ENCODE measurements around the gene PNMA8B. TPM values are rescaled to one million over a fixed set of nuclear protein-coding genes. Genes with fewer than 3 reads are reported as not detected.
"Not testable (repeated sequence)": the region's sequence is repeated elsewhere in the genome, so short reads cannot be mapped to it uniquely, and the experiment has no call there.

The PNMA8B gene
- total and polyA plus RNA-seq, 4 donors, result 10.6 to 31.0 (median 24.0) TPM

- DNase-seq (ENCODE audit: low read depth in 4 of 6, low spot score in 6 of 6), result not testable (repeated sequence)
- 90% methylated on average over 2 of the region's 4 CpGs for WGBS (ENCODE audit: insufficient coverage)
Observed at GRCh38 chr19:46496886-46497285, 1.2 kb upstream of the PNMA8B start.

GRCh38 chr19:46496304-46496703, 637 bp upstream of the PNMA8B start:
- 62% methylated on average over 4 of the region's 6 CpGs for WGBS (ENCODE audit: insufficient coverage)
- Histone ChIP-seq H3K36me3 (ENCODE audit: control insufficient read depth, insufficient read depth, low read length) (peaks cover 27% of the 10 kb centered on the region), H3K27ac (ENCODE audit: low read depth, low read length) (no peak overlapping the region), H3K4me1 (ENCODE audit: control insufficient read depth, insufficient read depth, low read length) (peaks cover 53% of the 10 kb centered on the region), H3K27me3 (ENCODE audit: control insufficient read depth, insufficient read depth, low read length) (peaks cover 29% of the 10 kb centered on the region), H3K9me3 (ENCODE audit: control insufficient read depth, insufficient read depth, low read length) (no peaks in the 10 kb centered on the region), H3K4me3 (ENCODE audit: low read depth, low read length) (no peak overlapping the region)
- peak in 1 of 6 donors; percentile 30 for DNase-seq (ENCODE audit: low read depth in 4 of 6, low spot score in 6 of 6)

More at GRCh38 chr19:46496886-46497285, 1.2 kb upstream of the PNMA8B start:
- not testable (repeated sequence) for H3K9me3 ChIP-seq (ENCODE audit: control insufficient read depth, insufficient read depth, low read length); H3K27ac ChIP-seq (ENCODE audit: low read depth, low read length); H3K4me3 ChIP-seq (ENCODE audit: low read depth, low read length)
- peaks cover 21% of the 10 kb centered on the region for H3K36me3 ChIP-seq (ENCODE audit: control insufficient read depth, insufficient read depth, low read length)
- H3K27me3 ChIP-seq (ENCODE audit: control insufficient read depth, insufficient read depth, low read length), result peaks cover 25% of the 10 kb centered on the region
- peaks cover 48% of the 10 kb centered on the region for H3K4me1 ChIP-seq (ENCODE audit: control insufficient read depth, insufficient read depth, low read length)

- peak overlapping the region; percentile 48 for H3K4me3 ChIP-seq (ENCODE audit: low read depth, low read length)
- 19% methylated on average over 49 of the region's 49 CpGs for WGBS (ENCODE audit: insufficient coverage)
- no peak for DNase-seq (ENCODE audit: low read depth in 4 of 6, low spot score in 6 of 6)
- no peaks in the 10 kb centered on the region for H3K9me3 ChIP-seq (ENCODE audit: control insufficient read depth, insufficient read depth, low read length)
- peaks cover 55% of the 10 kb centered on the region for H3K4me1 ChIP-seq (ENCODE audit: control insufficient read depth, insufficient read depth, low read length)
- no peak overlapping the region for H3K27ac ChIP-seq (ENCODE audit: low read depth, low read length)
- peaks cover 30% of the 10 kb centered on the region for H3K36me3 ChIP-seq (ENCODE audit: control insufficient read depth, insufficient read depth, low read length)
- H3K27me3 ChIP-seq (ENCODE audit: control insufficient read depth, insufficient read depth, low read length), result peaks cover 31% of the 10 kb centered on the region
Observed at GRCh38 chr19:46494941-46495785, 504 bp downstream of the PNMA8B start.

- Histone ChIP-seq H3K4me3 (ENCODE audit: low read depth, low read length) (peak overlapping the region; percentile 16), H3K9me3 (ENCODE audit: control insufficient read depth, insufficient read depth, low read length) (no peaks in the 10 kb centered on the region), H3K36me3 (ENCODE audit: control insufficient read depth, insufficient read depth, low read length) (peaks cover 30% of the 10 kb centered on the region), H3K27ac (ENCODE audit: low read depth, low read length) (no peak overlapping the region), H3K4me1 (ENCODE audit: control insufficient read depth, insufficient read depth, low read length) (peaks cover 62% of the 10 kb centered on the region), H3K27me3 (ENCODE audit: control insufficient read depth, insufficient read depth, low read length) (peaks cover 31% of the 10 kb centered on the region)
- WGBS (ENCODE audit: insufficient coverage), result 38% methylated on average over 67 of the region's 67 CpGs
- peak in 1 of 6 donors; percentile 30 for DNase-seq (ENCODE audit: low read depth in 4 of 6, low spot score in 6 of 6)
Observed at GRCh38 chr19:46494146-46494940, 1.3 kb downstream of the PNMA8B start.

- Histone ChIP-seq H3K27ac (ENCODE audit: low read depth, low read length) (no peak overlapping the region), H3K4me3 (ENCODE audit: low read depth, low read length) (peak overlapping the region; percentile 26), H3K9me3 (ENCODE audit: control insufficient read depth, insufficient read depth, low read length) (no peaks in the 10 kb centered on the region), H3K27me3 (ENCODE audit: control insufficient read depth, insufficient read depth, low read length) (peaks cover 38% of the 10 kb centered on the region), H3K4me1 (ENCODE audit: control insufficient read depth, insufficient read depth, low read length) (peaks cover 68% of the 10 kb centered on the region), H3K36me3 (ENCODE audit: control insufficient read depth, insufficient read depth, low read length) (peaks cover 30% of the 10 kb centered on the region)
- WGBS (ENCODE audit: insufficient coverage), result 8% methylated on average over 85 of the region's 92 CpGs
- DNase-seq (ENCODE audit: low read depth in 4 of 6, low spot score in 6 of 6), result peak in 2 of 6 donors; percentile 29 to 54
Observed at GRCh38 chr19:46493236-46494145, 2.2 kb downstream of the PNMA8B start.

- peak overlapping the region; percentile 26 for H3K4me3 ChIP-seq (ENCODE audit: low read depth, low read length)
- DNase-seq (ENCODE audit: low read depth in 4 of 6, low spot score in 6 of 6), result peak in 1 of 6 donors; percentile 39
- no peaks in the 10 kb centered on the region for H3K9me3 ChIP-seq (ENCODE audit: control insufficient read depth, insufficient read depth, low read length)
- 27% methylated on average over 17 of the region's 17 CpGs for WGBS (ENCODE audit: insufficient coverage)
- peaks cover 30% of the 10 kb centered on the region for H3K36me3 ChIP-seq (ENCODE audit: control insufficient read depth, insufficient read depth, low read length)
- peaks cover 75% of the 10 kb centered on the region for H3K4me1 ChIP-seq (ENCODE audit: control insufficient read depth, insufficient read depth, low read length)
- peaks cover 41% of the 10 kb centered on the region for H3K27me3 ChIP-seq (ENCODE audit: control insufficient read depth, insufficient read depth, low read length)
- no peak overlapping the region for H3K27ac ChIP-seq (ENCODE audit: low read depth, low read length)
Observed at GRCh38 chr19:46492841-46493235, 2.8 kb downstream of the PNMA8B start.

GRCh38 chr19:46491975-46492682, 3.5 kb downstream of the PNMA8B start:
- peaks cover 82% of the 10 kb centered on the region for H3K4me1 ChIP-seq (ENCODE audit: control insufficient read depth, insufficient read depth, low read length)
- WGBS (ENCODE audit: insufficient coverage), result 50% methylated on average over 17 of the region's 18 CpGs
- no peak overlapping the region for H3K4me3 ChIP-seq (ENCODE audit: low read depth, low read length)
- no peaks in the 10 kb centered on the region for H3K9me3 ChIP-seq (ENCODE audit: control insufficient read depth, insufficient read depth, low read length)
- H3K27ac ChIP-seq (ENCODE audit: low read depth, low read length), result no peak overlapping the region
- DNase-seq (ENCODE audit: low read depth in 4 of 6, low spot score in 6 of 6), result no peak
- H3K36me3 ChIP-seq (ENCODE audit: control insufficient read depth, insufficient read depth, low read length), result peaks cover 30% of the 10 kb centered on the region
- peaks cover 41% of the 10 kb centered on the region for H3K27me3 ChIP-seq (ENCODE audit: control insufficient read depth, insufficient read depth, low read length)

GRCh38 chr19:46490774-46491173, 4.9 kb downstream of the PNMA8B start:
- Histone ChIP-seq H3K36me3 (ENCODE audit: control insufficient read depth, insufficient read depth, low read length) (peaks cover 30% of the 10 kb centered on the region), H3K4me1 (ENCODE audit: control insufficient read depth, insufficient read depth, low read length) (peaks cover 77% of the 10 kb centered on the region), H3K4me3 (ENCODE audit: low read depth, low read length) (no peak overlapping the region), H3K9me3 (ENCODE audit: control insufficient read depth, insufficient read depth, low read length) (no peaks in the 10 kb centered on the region), H3K27ac (ENCODE audit: low read depth, low read length) (no peak overlapping the region), H3K27me3 (ENCODE audit: control insufficient read depth, insufficient read depth, low read length) (peaks cover 41% of the 10 kb centered on the region)
- WGBS (ENCODE audit: insufficient coverage), result 80% methylated on average over 5 of the region's 9 CpGs
- DNase-seq (ENCODE audit: low read depth in 4 of 6, low spot score in 6 of 6), result no peak
